Measurements from ENCODE around the gene GALE.
A peak's percentile ranks its signal among the peaks of the same experiment; 100 is the strongest.
"Not testable (repeated sequence)": the region's sequence is repeated elsewhere in the genome, so short reads cannot be mapped to it uniquely, and the experiment has no call there.

The GALE gene

DNA sequence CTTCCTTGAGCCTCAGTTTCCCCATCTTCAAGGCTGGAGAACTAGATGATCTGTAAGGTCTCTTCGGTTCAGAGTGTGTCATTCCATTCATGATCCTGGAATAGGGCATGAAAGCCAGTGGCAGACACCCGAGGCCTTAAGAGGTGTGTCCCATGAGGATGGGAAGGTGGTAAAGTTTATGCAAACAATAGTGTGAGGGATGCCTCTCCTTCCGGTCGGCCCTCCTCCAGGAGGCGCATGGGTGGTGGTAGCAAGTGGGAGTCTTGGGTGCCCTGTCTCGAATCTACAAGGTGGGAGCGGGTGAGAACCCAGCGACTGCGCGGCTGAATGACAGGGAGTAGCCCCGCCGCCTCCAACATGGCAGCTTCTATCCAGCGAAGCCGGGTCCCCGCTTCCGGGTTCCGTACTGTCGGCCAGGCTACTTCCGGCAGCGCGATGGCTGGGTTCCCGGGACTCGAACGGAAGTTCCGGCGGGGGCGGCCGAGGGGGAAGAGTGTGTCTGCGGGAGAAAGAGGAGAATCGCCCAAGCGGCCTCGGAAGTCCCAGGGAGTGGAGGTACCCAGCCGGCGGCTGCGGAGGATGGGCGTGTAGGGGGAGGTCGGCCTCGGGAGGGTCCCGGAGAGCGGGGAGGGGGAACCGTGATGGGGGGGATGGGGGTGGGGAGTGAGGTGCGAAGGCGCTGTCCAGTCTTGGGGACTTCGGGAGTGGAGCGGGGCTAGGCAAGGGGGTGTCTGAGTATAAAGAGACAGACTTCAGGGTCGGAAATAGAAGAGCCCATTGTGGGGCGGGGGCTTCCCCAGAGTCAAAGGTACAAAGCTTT lies 9.6 kb downstream of the GALE start, which contains the start of gene LYPLA2:
LYPLA2 (plus strand) TSS at position 450 of the 820 bp plus-strand sequence. CDS start 1,538 bp downstream, outside the sequence.
- peak within 1 kb of the TSS; percentile 85 for H3K4me3 ChIP-seq (ENCODE audit: low read depth, low read length)
- TF ChIP-seq, protein P1, sequence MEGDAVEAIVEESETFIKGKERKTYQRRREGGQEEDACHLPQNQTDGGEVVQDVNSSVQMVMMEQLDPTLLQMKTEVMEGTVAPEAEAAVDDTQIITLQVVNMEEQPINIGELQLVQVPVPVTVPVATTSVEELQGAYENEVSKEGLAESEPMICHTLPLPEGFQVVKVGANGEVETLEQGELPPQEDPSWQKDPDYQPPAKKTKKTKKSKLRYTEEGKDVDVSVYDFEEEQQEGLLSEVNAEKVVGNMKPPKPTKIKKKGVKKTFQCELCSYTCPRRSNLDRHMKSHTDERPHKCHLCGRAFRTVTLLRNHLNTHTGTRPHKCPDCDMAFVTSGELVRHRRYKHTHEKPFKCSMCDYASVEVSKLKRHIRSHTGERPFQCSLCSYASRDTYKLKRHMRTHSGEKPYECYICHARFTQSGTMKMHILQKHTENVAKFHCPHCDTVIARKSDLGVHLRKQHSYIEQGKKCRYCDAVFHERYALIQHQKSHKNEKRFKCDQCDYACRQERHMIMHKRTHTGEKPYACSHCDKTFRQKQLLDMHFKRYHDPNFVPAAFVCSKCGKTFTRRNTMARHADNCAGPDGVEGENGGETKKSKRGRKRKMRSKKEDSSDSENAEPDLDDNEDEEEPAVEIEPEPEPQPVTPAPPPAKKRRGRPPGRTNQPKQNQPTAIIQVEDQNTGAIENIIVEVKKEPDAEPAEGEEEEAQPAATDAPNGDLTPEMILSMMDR (IDR thresholded peaks at IDR 0.05; ENCODE audit: control insufficient read depth, extremely low read depth, insufficient read depth) = no peak
- no peak for DNase-seq (ENCODE audit: low read depth)

DNA sequence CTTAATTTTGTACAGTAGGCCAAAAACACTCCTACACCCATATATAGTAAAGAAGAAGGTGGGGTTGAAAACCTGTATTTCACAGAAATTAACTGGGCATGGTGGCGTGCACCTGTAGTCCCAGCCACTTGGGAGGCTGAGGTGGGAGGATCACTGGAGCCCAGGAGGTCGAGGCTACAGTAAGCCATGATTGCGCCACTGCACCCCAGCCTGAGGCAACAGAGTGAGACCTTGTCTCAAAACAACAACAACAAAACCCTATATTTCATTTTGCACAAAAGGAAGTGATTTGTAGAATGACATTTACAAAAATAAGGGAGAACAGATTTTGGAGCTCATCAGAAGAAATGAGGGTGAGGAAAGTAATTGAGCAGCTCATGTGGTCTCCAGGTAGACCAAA lies 11.9 kb downstream of the GALE start:
- no peak overlapping the region for H3K4me3 ChIP-seq (ENCODE audit: low read depth, low read length)
- TF ChIP-seq, protein P1 (IDR thresholded peaks at IDR 0.05; ENCODE audit: control insufficient read depth, extremely low read depth, insufficient read depth) = no peak
- DNase-seq (ENCODE audit: low read depth) = no peak

DNA sequence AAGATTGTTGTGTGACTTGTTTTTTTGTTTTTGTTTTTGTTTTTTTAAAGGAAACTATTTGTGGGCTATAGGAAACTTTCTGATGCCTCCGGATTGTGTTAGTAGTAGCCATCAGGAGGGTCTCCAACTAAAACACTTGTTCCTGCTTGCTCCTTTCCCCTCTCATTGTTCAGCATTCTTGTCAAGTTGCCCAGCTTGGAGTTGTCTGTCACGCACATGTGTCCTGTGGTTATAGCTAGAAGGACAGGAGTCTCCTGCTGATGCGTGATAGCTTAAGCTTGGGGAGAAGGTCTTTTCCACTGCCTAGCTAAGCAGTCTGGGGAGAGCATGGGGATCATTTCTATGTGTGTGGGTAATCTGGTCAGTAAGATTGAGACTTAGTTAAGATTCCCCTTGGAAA lies 12.9 kb downstream of the GALE start:
- H3K4me3 ChIP-seq (ENCODE audit: low read depth, low read length) = no peak overlapping the region
- DNase-seq (ENCODE audit: low read depth) = no peak
- TF ChIP-seq, protein P1 (IDR thresholded peaks at IDR 0.05; ENCODE audit: control insufficient read depth, extremely low read depth, insufficient read depth) = no peak

DNA sequence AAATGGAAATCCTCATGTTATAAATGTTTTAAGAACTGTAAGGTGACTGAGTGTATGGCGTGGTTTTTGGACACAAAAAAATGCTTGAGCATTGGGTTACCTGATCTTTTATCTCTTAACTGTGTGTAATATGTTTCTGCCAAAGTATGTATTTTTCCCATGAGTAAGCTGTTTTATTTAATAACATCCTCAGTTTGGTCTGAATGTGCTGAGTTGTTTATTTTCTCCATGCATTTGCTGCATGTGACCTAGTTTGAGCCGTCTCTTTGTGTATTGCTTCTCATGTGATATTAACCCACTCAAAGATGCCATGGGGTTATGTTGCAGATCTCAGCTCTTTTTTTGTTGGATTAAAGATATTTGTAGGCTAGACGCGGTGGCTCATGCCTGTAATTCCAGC lies 15.7 kb downstream of the GALE start:
- DNase-seq (ENCODE audit: low read depth) = peak; percentile 83
- TF ChIP-seq, protein P1 (IDR thresholded peaks at IDR 0.05; ENCODE audit: control insufficient read depth, extremely low read depth, insufficient read depth) = no peak
- no peak overlapping the region for H3K4me3 ChIP-seq (ENCODE audit: low read depth, low read length)

DNA sequence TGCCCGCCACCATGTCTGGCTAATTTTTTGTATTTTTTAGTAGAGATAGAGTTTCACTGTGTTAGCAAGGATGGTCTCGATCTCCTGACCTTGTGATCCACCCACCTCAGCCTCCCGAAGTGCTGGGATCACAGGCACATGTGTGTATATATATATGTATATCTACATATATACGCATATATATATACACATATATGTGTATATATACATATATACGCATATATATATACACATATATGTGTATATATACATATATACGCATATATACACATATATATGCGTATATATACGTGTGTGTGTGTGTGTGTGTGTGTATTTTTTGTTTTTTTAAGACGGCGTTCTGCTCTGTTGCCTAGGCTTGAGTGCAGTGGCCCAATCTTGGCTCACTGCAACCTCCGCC lies 17.4 kb downstream of the GALE start:
- H3K4me3 ChIP-seq (ENCODE audit: low read depth, low read length); DNase-seq (ENCODE audit: low read depth): not testable (repeated sequence)

DNA sequence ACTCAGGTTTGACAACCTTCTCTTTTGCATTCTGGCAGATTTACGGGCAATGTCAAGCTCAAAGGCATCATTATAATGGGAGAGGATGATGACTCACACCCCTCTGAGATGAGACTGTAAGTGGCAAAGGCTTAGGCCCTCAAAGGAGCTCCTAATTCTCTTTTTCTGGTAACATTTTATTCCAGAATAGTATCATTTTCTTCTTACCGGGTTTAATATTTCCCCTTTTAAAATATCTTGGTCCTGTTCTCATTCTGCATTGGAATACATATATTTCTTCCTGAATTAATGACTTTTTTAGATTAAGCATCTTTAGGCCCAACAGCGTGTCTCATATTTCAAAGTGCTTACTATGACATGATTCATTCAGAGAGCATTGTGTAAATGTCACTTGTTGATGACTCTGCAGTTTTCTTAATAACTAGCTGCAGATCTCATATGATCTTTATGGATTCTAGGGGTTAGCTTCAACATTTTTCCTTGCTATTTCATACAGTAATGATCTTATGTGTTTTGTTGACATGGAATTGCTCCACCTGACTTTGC lies 20.7 kb downstream of the GALE start:
- no peak for DNase-seq (ENCODE audit: low read depth)
- TF ChIP-seq, protein P1 (IDR thresholded peaks at IDR 0.05; ENCODE audit: control insufficient read depth, extremely low read depth, insufficient read depth) = no peak
- no peak overlapping the region for H3K4me3 ChIP-seq (ENCODE audit: low read depth, low read length)

DNA sequence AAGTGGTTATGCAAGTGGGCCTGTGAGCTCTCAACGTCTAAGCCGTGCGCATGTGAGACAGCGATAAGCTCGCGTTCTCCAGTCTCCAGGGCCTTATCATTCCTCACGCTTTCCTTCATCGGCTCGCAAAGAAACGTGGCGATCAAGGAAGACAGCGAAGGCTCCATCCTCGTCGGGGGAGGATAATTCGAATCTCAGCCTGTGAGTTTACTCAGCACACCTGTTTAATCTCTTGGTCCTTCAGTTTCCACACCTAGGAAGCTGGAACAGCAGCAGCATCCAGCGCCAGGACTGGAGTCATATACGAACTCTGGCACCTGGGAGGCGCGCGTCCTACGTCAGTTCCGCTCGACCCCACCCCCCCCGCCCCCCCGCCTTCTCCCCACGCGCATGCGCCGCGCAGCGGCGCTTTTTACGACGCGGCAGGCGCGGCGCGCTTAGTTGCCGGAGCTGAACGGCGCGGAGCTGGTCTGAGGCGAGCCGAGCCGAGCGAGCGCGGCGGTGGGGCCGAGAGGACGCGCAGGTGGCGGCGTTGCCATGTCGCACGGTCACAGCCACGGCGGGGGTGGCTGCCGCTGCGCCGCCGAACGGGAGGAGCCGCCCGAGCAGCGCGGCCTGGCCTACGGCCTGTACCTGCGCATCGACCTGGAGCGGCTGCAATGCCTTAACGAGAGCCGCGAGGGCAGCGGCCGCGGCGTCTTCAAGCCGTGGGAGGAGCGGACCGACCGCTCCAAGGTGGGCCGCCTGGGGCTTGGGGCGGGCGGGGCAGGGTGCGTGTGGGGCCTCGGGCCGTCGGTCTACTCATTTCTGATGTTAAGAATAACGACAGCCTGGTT lies 22.4 kb downstream of the GALE start, which contains the start of gene PITHD1:
PITHD1 (plus strand) TSS at position 440 of the 836 bp plus-strand sequence; CDS start at position 538, 98 bp downstream.
- peak within 1 kb of the TSS; percentile 86 for H3K4me3 ChIP-seq (ENCODE audit: low read depth, low read length)
- TF ChIP-seq, protein P1 (IDR thresholded peaks at IDR 0.05; ENCODE audit: control insufficient read depth, extremely low read depth, insufficient read depth) = no peak
- no peak for DNase-seq (ENCODE audit: low read depth)
